ENCODE data around the gene CREM.

The CREM gene

DNA sequence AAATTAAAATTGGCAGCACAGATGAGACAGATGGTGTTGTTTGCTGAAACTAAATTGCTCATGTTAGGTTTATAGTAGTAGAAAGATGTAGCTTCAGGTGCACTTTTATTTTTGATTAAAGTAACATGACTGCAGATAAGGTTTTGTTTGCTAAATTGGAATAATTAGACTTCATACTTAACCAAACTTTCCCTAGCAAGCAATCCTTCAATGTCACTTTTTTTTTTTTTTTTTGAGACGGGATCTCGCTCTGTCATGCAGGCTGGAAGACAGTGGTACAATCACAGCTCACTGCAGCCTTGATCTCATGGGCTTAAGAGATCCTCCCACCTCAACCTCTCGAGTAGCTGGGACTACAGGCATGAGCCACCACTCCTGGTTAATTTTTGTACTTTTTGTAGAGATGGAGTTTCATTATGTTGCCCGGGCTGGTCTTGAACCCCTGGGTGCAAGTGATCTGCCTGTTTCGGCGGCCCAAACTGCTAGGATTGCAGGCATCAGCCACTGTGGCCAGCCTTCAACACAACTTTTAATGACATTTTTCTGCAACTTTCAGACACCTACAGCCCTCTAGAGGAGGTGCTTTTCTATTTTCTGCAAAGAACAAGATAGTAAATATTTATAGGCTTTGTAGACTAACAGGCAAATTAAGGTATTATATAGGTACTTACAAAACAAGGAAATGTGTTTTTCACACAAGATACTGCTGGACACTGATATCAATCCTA is 124.9 kb downstream of the CREM start:
- no peak for DNase-seq
- Mint-ChIP-seq H3K36me3 (ENCODE audit: insufficient read depth) (peaks cover 4% of the 10 kb centered on the region), H3K27me3 (peaks cover 0 to 4% of the 10 kb centered on the region in 2 donors), H3K27ac (no peak overlapping the region), H3K4me1 (ENCODE audit: low read depth in 2 of 2) (no peaks in the 10 kb centered on the region), H3K4me3 (no peak overlapping the region), H3K9me3 (no peaks in the 10 kb centered on the region)
- ATAC-seq (replicated peaks) = no peak

DNA sequence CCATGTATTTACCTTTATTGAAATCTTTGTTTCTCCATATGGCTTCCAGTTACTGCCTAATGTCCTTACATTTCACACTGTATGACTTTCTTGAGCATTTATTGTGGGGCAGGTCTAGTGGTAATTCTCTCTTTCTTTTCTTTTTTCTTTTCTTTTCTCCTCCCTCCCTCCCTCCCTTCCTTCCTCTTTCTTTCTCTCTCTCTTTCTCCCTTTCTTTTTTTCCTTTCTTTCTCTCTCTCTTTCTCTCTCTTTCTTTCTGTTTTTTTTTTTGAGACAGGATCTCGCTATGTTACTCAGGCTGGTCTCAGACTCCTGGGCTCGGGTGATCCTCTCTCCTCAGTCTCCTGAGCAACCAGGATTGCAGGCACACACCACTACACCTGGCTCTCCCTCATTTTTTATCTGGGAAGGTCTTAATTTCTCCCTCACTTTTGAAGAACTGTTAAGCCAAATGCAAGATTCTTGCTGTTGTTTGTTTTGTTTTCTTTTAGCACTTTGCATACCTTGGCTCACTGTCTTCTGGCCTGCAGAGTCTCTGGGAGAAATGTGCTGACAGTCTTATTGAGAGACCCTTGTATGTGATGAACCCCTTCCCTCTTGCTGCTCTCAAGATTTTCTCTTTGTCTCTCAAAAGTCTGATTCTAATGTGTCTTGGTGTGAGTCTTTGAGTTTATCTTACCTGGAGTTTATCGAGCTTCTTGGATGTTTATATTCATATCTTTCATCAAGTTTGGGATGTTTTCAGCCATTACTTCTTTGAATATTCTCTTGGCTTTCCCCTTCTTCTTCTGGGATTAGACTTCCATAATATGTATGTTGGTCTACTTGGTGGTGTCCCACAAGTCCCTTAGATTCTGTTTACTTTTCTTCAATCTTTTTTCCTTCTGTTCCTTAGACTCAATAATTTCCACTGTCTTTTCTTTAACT is 130.7 kb downstream of the CREM start:
- ATAC-seq (replicated peaks) (no peak), DNase-seq (no peak)
- peaks cover 4% of the 10 kb centered on the region for H3K36me3 Mint-ChIP-seq (ENCODE audit: insufficient read depth)
- H3K4me3 Mint-ChIP-seq = no peak overlapping the region
- peaks cover 0 to 2% of the 10 kb centered on the region in 2 donors for H3K9me3 Mint-ChIP-seq
- H3K4me1 Mint-ChIP-seq (ENCODE audit: low read depth in 2 of 2) = no peaks in the 10 kb centered on the region
- H3K27ac Mint-ChIP-seq = no peak overlapping the region
- H3K27me3 Mint-ChIP-seq = peaks cover 9 to 11% of the 10 kb centered on the region in 2 donors

DNA sequence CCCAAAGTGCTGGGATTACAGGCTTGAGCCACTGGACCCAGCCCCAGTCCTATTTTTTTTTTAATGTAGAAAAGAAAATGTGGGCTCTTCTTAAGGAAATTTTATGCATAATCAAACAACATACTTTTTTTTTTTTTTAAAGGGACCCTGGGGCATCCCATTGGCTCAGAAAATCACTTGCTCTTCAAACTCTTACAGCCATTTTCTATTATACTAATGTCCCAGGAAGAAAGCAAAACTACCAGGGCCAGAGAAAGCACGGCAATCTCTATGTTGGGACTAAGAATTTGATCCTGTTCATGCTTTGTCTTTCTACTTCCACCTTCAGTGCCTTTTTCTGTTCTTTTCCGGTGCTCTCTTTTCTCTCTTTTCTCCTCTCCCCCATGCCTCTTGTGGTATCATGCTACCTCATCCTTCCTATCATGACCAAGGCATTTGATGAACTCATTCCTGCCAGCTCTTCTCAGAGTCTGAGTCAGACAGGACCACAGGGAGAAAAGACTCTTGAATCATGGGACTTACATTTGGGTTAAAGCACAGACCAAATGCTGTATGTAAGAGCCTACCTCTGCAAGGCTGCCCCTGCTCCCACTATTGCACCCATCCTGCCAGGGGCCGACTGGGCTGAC is 133.2 kb downstream of the CREM start:
- Mint-ChIP-seq H3K36me3 (ENCODE audit: insufficient read depth) (no peaks in the 10 kb centered on the region), H3K4me3 (no peak overlapping the region), H3K27ac (no peak overlapping the region), H3K27me3 (peaks cover 9 to 11% of the 10 kb centered on the region in 2 donors), H3K9me3 (peaks cover 0 to 2% of the 10 kb centered on the region in 2 donors), H3K4me1 (ENCODE audit: low read depth in 2 of 2) (no peaks in the 10 kb centered on the region)
- ATAC-seq (replicated peaks) = no peak
- no peak for DNase-seq

DNA sequence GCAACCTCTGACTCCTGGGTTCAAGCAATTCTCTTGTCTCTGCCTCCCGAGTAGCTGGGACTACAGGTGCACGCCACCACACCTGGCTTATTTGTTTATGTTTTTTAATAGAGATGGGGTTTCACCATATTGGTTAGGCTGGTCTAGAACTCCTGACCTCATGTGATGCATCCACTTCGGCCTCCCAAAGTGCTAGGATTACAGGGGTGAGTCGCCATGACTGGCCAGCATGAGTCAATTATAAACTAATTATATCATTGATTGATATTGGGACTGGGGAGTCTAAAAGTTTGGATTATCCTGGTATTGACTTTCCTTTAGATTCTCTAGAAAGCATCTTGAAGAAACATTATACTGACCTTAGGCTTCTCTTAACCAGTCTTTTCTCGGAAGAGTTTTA is 135.8 kb downstream of the CREM start:
- Mint-ChIP-seq H3K4me1 (ENCODE audit: low read depth in 2 of 2) (no peaks in the 10 kb centered on the region), H3K27ac (no peak overlapping the region), H3K27me3 (peaks cover 1 to 11% of the 10 kb centered on the region in 2 donors)

More for the DNA sequence above, 135.8 kb downstream of the CREM start:
- Mint-ChIP-seq H3K9me3 (peaks cover 0 to 2% of the 10 kb centered on the region in 2 donors), H3K4me3 (no peak overlapping the region), H3K36me3 (ENCODE audit: insufficient read depth) (no peaks in the 10 kb centered on the region)
- ATAC-seq (replicated peaks) (no peak), DNase-seq (no peak)

Measured in effector memory CD8-positive, alpha-beta T cell (primary cell).